Measurements from ENCODE around the gene P2RY2.

P2RY2 gene

DNA sequence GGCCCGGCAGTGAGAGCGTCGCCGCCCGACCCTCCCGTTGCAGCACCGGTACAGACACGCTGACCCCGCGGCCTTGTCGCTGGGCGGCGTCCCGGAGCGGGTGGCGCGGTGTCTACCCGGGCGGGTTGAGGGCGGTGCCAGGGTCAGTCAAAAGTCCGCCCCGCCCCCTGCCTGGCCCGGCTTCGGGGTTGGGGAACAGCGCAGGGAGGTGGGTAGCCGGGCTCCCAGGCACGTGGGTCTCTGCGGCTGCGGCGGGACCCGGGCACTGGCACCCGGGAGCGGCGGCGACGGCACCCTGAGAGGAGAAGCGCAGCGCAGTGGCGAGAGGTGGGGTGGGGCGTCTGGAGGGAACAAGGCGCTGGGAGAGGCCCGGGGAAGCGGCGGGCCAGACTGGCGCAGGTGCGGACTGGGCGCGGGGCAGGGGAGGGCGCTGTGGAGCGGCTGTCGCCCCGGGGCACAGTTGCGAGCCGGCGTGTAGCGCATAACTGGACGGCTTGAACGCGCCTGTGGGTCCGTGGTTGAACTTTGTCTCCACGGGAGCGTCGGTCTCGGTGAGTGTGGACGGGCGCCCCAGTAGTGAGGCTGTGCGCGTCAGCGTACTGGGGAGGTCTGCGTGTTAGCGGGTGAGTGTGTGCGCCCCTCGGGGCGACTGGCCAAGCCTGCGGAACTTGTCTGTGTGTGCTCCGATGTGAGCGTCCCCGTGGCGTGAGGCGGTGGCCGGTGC lies at the start of gene P2RY2:
TSS of gene P2RY2 (plus strand) at position 176 of the 724 bp plus-strand sequence. CDS start 15,879 bp downstream, outside the sequence.
- DNase-seq (ENCODE audit: low spot score): no peak

DNA sequence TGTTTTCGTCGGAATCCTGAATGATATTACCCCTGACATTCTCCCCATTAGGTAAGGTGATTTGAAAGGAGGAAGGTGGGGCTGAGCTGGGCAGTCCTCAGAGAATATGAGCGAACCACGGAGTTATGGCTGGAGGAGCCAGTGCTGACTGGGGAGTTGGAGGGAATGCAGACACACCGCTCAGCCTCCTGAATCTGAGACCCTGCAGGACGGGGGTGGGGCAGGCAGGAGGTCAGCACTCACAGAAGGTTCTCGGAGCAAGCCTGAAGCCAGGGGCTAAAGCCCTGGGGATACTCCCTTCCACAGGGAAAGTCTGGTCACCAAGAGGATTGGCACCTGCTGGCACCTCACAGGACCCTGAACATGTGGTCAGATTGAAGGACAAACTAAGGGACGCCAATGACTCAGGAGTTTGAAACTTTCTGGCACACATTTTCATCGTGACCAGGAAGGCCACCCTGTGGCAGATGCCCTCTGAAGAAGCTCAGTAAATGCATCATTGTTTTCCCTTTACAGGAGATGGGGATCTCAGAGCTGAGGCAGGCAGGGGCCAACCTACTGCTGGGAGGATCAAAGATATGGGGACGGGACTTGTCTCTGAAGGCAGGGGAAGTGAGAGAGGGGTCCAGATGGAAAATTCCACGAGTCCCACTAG lies 49.0 kb upstream of the P2RY2 start:
- DNase-seq (ENCODE audit: low spot score): no peak

DNA sequence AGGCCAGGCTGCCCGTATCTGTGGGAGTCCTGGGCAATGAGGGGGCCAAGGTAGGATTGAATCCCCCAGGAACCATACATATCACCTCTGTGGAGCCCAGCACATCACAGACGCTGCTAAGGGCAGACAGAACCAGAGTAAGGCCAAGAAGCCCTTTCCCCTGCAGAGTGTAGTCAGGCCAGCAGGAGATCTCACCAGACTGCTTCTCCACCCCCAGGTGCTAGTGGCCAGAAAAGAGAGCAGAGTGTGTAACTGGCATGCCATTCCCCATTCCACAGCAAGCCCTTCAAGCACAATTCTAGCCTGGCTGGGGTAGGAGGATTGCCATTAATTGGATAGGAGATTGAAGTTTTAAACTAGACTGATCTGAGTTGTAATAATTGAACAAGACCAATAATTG lies 47.9 kb upstream of the P2RY2 start:
- no peak for DNase-seq (ENCODE audit: low spot score)

DNA sequence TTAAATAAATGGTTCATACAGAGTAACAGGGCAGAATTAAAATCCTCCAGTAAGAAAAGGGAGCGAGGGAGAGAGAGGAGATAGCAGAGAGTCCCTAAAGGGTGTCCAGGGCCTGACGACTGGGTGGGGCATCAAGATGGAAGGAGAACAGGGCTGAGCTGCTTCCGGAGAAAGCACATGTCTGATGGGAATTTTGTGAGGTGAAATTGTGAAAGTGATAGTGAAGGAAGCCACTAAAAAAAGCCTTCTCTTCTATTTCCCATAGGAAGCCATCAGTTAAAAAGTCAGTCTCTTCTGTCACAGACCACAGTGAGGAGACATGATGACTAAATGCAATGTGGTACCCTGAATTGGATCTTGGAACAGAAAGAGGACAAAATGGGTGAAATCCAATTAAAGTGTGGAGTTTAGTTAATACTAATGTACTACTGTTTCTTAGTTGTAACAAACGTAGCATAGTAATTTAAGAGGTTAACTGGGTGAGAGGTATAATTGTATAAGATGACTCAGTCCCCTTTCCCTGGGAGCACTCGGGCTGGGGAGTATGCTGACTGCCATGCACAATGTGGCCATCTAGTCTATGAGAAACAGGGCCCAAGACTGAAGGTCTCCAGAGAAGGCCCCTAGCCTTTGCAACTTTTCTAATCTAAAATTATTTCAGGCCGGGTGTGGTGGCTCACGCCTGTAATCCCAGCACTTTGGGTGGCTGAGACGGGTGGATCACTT lies 46.5 kb upstream of the P2RY2 start:
- DNase-seq (ENCODE audit: low spot score): no peak

DNA sequence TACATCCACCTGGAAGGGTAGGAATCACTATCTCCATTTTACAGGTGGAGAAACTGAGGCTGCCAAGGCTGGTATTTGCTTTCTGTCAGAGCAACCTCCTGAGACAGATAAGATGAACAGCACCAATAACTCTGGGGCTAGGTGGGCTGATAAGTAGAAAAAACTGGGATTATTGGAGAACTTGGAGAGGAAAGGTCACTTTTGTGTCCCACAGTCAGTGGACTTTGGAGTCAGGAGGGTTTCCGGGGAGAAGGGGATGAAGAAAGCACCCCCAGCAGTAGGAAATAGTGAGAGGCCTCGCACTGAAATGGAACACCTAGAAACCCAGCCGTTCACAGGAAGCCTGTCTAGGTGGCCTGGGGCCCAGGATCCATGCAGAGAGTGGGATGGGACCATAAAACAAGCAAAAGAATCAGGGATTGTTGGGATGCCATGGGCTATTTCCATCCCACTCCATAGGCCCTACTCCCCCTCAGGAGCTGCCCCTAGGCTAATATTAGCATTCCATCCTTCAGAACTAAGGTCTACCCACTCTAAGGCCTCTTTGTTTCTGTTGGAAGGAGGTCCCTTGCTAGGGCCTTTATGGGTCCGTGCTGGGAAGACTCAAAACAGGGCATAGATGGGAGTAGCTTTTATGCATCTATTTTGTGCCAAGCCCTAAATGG lies 45.0 kb upstream of the P2RY2 start:
- no peak for DNase-seq (ENCODE audit: low spot score)

DNA sequence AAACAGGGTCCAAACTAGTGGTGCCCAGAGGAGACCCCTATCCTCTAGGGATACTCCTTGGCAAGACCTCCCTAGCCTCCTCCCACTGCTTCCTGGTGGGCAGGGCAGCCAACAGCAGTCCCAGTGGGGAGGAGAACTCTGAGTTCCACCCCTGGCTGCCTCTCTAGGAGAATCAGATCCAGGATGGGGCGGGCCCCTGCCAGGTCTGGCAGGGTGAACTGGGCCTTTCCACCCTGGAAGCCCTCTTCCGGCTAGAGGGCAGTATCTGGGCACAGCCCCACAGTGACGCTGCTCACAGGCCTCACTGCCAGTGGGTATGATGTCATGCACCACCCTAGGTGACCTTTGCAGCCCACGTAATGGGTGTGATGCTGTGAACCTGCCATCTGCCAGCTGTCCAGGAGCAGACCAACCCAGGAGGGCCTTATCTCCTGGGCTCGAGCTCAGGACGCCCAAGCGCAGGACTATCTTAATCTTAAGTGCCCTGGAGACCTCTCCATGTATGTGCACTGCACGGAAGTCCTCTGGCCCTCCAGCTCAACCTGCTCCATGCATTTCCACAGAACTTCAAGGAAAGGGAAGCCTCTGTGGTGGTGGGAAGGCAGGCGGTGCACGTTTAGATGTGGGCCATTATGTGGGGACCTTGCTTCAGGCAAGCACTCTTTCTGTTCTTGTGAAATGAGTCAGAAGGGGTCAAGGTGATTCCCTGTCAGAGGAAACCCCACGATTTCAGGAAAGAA lies 44.2 kb upstream of the P2RY2 start:
- DNase-seq (ENCODE audit: low spot score): no peak

DNA sequence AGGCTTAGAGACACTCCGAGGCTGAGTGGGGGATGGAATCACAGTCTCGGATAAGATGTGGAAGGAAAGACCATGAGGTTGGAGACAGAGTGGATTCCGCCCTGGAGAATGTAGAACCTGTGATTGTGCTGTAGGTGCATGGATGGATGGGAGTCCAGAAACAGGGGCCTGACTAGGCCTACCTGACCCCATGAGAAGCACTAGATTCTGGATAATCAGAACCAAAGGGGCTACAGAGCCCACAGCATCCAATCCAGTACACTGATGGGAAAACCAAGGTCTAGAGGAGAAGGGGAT lies 43.6 kb upstream of the P2RY2 start:
- DNase-seq (ENCODE audit: low spot score): no peak

DNA sequence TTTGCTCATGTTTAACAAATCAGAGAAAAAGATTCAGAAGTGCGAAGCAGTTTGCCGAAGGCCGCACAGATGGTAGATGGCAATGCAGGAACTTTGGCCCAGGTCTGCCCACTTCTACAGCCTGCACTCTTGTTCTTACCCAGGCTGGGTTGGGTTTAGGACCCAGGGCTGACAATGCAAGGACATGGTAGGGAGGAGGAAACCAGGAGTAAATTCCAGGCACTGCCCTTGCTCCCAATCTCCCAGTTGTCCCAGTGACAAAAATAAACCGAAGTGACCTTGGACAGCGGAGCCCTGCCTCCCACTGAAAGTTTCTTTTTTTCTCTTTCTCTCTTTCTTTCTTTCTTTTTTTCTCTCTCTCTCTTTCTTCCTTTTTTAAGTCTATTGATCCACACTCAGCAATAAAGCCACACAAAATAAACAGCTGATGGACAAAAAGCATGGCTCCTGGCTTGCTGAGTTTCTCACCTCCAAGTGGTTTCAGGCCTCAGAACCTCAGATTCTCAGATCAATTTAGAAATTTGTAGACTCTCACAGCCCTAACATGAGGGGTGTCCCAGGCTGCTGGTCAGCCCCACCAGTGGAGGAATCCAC lies 42.4 kb upstream of the P2RY2 start:
- no peak for DNase-seq (ENCODE audit: low spot score)

DNA sequence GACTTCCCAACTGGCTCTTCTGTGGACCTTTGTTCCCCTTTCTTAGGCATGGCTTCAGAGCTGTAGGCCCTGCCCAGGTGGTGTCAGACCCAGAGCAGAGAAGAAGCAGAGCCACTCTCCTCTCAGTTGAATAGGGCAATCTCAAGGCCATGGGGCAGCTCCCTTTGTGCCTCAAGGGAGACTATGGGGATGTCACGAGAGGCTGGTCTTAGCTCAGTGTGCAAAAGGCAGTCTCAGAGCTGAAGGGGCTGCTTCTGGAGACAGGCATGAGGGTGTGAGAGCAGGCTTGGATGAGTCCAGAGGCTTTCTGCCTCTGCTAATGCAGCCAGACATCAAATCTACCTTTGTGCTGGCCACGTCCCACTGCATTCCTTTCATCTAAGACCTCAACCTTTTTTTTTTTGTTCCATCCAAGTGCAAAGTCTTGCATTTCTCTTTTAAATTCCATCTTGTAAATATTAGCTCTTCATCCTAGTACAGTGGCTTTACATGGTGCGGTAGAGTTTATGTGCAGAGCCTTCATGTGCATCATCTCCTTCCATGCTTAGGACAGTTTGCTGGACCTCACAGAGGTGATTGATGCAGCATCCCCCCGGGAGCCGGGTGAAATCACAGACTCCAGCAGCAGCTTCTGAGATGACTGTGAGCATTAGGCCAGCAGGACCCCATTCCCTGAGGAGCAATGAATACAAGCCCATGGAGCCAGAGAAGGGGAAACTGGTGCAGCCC lies 41.8 kb upstream of the P2RY2 start:
- no peak for DNase-seq (ENCODE audit: low spot score)

DNA sequence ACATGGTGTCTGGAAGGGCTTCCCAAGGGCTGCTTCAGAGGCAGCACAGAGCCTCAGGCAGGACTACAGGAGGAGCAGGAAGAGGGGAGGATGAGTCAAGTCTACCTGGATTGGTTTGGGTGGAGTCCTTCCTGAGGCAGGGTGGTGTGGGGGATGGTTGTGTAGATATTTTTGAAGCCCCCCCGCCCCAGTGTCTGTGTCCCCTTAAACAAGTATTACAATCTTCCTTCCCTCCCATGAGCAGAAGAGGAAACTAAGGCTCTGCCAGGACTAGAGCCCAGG lies 41.3 kb upstream of the P2RY2 start:
- DNase-seq (ENCODE audit: low spot score): no peak

DNA sequence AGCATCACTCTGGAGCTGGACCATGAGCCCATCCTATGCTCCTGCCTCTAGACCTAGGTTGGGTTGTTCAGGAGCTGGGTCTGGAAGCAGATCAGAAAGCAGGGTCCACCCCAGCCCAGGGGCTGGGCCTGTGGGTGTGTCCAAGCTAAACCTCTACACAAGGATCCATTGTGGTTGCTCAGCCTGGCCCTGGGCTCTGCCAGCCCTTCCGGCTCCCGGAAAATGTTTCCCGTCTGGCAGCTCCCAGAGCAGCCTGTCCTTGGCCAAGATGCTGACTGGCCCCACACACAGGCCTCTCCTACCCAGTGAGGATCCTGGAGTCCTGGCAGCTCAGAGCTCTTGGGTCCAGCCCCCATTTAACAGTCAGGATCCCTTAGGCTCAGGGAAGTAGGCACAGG lies 40.7 kb upstream of the P2RY2 start:
- peak; percentile 67 for DNase-seq (ENCODE audit: low spot score)

DNA sequence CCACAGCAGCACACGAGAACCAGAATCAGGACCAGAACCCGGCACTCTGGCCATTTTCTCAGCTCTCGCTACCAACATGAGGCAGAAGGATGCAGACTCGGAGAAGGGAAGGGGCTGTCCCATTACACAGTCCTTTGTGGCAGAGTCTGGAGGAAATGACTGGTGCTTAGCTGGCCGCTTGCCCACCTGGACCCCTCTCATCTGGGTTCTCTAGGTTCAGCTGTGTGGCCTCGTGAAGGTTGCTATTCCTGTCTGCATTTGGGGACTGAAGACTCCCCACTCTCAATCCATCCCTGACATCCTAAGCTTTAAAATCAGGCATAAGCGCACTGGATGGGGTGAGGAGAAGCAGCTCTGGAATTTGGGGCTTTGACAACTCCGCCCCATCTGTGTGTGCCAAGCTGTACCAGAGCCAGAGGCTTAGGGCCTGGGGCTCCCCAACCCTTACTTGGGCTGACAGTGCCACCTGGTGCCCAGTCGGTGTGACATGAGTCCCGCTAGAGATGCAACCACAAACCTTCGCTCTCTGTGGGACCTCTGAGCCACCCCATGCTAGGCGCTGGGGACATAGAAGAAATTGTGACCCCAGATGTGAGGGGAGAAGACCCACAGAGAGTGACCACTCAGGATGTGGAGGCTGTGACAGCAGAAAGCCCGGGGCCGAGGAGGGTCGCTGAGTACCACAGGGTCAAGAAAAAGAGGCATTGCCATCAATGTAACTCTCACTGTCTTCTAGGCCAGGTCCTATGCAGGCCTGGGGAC lies 40.1 kb upstream of the P2RY2 start:
- DNase-seq (ENCODE audit: low spot score): peak; percentile 77

DNA sequence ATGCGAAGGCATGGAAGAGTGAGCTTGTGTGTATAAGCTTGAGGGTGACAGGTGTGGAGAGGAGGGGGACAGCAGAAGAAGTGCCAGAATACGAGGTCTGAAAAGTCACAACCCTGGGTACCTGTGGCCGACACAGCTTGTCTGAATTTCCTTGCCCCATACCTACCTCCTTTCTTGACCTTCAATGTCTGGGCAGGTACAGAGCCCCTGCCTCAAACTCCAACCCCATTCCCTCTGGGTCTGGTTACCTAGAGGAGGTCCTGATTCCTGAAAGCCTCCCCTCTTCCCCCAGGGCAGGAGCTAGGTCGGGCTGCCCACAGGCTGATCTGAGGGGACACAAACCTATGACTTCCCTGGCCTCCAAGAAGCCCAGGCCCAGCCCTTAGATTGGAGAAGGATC lies 39.4 kb upstream of the P2RY2 start:
- no peak for DNase-seq (ENCODE audit: low spot score)

DNA sequence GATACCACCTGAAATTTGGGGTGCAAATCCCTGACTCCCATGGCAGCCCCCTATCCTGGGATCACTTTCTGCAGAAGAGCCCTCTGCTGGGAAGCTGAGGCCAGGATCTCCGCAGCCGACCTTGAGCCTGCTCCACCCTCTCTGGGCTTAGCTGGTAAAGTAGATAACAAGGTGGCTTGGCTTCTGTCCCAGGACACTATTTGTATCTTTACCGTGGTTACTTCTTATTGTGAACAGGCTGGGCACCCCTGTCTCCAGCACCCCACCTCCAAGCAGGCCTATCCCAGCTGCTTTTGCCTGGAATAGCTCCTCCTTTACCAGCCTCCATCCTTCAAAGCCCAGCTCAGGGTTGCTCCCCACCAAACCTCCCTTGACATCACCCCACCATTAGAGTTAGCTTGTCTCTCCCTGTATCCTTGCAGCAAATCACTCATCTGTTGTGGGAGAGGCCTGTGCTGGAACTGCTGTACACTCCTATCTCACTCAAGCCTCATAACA lies 35.2 kb upstream of the P2RY2 start:
- no peak for DNase-seq (ENCODE audit: low spot score)

DNA sequence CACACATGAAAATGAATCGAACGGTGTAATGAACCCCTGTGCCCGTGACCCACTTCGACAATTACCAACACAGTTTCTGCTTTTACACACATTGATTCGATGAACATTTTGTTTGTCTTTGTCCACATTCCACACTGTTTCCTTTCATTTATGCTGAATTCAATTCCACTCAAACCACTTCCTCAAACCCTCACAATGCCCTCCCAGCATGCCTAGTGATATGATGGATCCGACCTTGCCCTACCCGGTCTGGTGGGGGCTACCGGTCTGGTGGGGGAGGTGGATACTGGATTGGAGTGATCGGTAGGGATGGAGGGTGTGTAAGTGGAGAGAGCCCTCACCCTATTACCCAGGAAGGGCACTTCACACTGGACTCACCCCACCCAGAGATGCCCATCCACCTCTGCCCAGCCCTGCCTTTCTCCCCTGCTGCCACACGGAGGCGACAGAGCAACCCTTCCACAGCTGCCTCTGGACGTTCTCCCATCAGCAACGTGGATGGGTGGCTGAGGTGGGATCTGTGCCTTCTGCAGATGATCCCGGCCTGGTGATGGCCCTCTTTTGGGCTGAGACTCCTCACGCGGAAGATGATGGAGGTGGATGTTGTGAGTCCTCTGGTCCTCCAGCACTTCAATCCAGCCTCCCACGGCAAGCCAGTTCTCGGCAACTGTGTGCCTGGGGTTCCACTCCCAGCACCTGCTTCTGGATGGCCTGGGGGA lies 33.0 kb upstream of the P2RY2 start:
- DNase-seq (ENCODE audit: low spot score): peak; percentile 62

DNA sequence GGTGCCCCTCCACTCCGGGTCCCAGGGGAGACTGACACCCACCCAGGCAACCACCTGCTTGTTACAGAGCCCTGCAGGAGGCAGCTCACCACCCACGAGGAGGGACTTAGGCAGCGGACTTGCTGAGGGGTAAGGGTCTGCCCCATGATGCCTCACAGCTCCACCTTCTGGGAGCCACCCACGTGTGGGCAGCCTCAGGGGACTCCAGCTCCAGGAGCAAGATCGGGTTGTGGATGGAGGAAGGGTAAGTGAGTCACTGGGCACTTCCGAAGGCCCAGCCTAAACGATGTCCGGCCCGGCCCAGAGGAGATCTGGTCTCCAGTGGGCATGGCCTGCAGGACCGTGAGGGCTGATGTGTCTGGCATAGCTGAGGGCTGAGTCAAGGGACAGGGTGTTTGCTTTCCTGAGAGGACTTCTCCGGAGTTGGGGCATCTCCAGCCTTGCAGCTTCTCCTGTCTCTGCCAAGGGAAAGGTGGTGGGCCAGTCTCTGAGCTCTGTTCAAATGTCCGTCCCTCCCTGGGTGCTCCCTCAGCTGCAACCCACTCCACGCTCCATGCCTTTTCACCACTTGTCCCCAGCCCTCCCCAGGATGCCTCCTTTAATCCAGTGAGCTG lies 32.3 kb upstream of the P2RY2 start:
- DNase-seq (ENCODE audit: low spot score): no peak

DNA sequence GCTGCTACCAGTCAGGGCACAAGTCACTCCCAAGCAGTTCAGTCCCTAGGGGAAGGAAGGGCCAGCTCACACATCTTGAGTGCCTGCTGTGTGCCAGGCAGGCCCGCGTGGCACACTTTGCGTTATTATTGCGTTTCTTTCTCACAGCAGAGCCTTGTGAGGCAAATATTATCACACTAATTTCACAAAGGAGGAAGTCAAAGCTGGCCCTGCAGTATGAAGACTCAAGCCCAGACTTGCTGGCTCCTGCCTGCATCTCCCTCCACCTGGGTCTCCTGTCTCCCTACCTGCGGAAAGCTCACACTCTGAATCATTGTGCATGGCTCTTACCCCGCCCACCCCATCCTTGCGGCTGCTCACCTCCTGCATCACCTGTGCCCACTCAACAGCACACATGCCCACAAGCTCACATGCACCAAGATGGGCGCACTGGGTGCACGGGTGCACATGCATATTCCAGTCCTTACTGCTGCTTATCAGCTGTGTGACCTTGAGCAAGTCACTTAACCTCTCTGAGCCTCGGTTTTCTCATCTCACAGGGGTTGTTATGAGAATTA lies 31.7 kb upstream of the P2RY2 start:
- no peak for DNase-seq (ENCODE audit: low spot score)

DNA sequence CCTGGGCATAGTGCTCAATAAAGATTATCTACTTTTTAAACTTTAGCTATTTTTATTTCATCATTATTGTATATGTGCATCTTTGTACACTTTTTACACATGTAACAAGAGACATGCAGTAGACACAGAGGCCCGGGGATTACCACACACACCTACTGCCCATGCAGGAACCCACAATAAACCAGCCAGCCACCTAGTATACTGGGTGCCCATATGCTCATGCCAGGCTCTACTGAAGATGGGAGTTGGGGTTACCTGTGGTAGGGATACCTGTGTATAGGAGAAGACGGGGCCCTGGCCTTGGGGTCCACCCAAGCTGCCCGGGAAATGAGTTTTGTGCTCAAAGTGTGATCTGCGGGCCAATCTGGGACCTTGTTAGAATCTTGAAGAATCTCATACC lies 31.2 kb upstream of the P2RY2 start:
- DNase-seq (ENCODE audit: low spot score): no peak

DNA sequence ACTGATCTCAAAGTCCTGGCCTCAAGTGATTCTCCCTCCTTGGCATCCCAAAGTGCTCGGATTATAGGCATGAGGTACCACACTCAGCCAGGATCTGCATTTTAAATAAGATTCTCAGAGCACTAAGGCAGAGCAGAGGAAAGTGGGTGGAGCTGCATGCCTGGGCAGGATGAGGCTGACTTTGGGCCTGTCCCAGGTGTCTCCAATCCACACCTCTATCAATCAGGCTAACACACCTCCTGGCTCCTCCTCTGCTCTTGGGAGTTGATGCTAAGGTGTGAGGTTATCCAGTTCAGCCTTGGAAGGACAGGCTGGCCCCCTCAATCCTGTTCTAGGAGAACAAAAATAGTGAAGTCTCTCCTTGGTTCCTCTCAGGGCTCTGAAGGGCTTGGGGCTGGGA lies 30.2 kb upstream of the P2RY2 start:
- DNase-seq (ENCODE audit: low spot score): no peak

Measured in COLO829 (cell line).